GM23338 (cell line): Measurements from ENCODE around the gene RNH1.

ENCODE experiments used
- CREB1 ChIP-seq: fragments of 250-450 bp; sonication (Bioruptor Pico); IDR thresholded peaks from 2 replicates; pipeline ENCODE4 v1.5.0; 2020; ENCODE audit warnings: low read depth, mild to moderate bottlenecking, moderate library complexity
- CTCF ChIP-seq, 2 experiments: fragments of 200-600 bp in 1 of 2; sonication (generic) in 1 of 2; conservative IDR thresholded peaks; 2 replicates each; pipeline versions ENCODE4 v1.5.1 to v1.6.1; 2016 to 2017; ENCODE audit warnings: antibody characterized with exemption in 2 of 2, low read depth in 2 of 2, mild to moderate bottlenecking in 2 of 2, moderate library complexity in 1 of 2
- EZH2 ChIP-seq: fragments of 200-600 bp; sonication (generic); IDR thresholded peaks from one replicate; pipeline ENCODE4 v1.8.0; 2017; ENCODE audit warnings: antibody characterized with exemption, mild to moderate bottlenecking, low read depth; ENCODE audit not compliant: unreplicated experiment
- EZH2phosphoT487 ChIP-seq: fragments of 200-600 bp; sonication (generic); IDR thresholded peaks from one replicate; pipeline ENCODE4 v1.8.1; 2018; ENCODE audit warnings: antibody characterized with exemption; ENCODE audit not compliant: unreplicated experiment
- NANOG ChIP-seq: IDR thresholded peaks from 2 replicates; pipeline ENCODE4 v1.6.1; 2016; ENCODE audit warnings: antibody characterized with exemption, borderline replicate concordance
- POLR2AphosphoS5 ChIP-seq: IDR thresholded peaks from 2 replicates; pipeline ENCODE4 v1.6.1; 2016; ENCODE audit warnings: antibody characterized with exemption, low read depth
- ZNF462 ChIP-seq: fragments of 250-450 bp; sonication (Bioruptor Pico); IDR thresholded peaks from 2 replicates; pipeline ENCODE4 v1.5.0; 2020; ENCODE audit warnings: mild to moderate bottlenecking, moderate library complexity

- TF ChIP-seq POLR2AphosphoS5 (no peak), CTCF (conservative IDR thresholded peaks at IDR 0.05; ENCODE audit: low read depth in 2 of 2) (no peak), EZH2phosphoT487 (no peak), ZNF462 (CRISPR knock-in tag) (no peak), EZH2 (no peak), CREB1 (CRISPR knock-in tag) (no peak), NANOG (no peak)
Observed at GRCh38 chr11:492427-493226, 14.4 kb downstream of the RNH1 start.
